NCI-H510A (cell line): ENCODE measurements around the gene NME1.

Experiments used
- DNase-seq: peaks from one replicate; lab custom pipeline; 2025; lab: John Stamatoyannopoulos, UW

NME1 gene

DNA sequence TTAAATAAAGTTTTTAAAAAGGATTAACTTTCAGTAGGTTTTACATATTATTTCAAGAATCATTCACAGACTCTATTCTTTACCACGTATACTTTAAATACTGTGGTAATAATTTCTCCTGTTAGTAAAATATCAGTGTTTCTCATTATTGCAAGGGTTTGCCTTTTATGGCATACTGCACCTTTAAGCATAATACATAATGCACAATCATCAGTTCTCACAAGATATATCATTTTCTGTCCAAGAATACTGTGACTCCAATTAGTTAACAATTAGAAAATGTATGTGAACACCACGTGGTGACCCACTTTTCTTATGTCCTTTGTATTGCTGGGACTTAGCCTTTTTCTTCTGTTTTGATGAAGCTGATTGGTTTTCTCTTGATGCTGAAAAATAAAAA is 38.5 kb downstream of the NME1 start:
- DNase-seq: no peak

DNA sequence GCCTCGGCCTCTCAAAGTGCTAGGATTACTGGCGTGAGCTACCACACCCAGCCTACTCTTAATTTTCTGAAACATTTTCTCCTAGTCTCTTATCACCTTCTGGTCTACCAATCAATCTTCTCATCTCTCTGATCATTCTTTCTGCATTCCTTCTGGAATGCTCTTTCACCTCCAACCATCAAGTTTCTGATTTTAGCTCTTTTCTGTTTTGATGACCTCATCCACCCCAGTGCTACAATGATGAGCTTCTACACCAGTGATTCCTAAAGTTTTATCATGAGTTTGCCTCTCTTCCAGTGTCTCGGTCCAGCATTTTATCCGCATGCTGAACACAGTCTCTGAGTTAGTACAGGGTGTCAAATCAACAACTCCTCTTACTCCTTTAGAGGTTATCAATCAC is 44.4 kb downstream of the NME1 start:
- DNase-seq: no peak

DNA sequence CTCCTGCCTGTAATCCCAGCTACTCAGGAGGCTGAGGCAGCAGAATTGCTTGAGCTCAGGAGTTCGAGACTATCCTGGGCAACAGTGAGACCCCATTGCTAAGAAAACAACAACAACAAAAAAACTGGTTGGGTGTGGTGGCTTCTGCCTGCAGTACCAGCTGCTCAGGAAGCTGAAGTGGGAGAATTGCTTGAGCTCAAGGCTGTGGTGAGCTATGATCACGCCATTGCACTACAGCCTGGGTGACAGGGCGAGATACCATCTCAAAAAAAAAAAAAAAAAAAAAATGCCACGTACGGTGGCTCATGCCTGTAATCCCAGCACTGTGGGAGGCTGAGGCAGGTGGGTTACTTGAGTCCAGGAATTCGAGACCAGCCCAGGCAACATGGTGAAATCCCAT is 46.9 kb downstream of the NME1 start:
- DNase-seq: no peak

DNA sequence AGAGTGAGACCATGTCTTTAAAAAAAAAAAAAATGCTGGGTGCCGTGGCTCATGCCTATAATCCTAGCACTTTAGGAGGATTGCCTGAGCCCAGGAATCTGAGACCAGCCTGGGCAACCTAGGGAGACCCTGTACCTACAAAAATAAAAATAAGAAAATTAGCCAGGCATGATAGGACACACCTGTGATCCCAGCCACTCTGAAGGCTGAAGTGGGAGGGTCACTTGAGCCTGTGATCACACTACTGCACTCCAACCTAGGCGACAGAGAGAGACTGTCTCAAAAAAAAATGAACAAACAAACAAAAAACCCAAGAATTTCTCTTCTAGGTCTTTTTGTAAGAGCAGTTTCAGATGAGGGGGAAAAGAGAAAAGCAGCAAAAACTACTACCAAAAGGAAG is 47.5 kb downstream of the NME1 start:
- DNase-seq: no peak

DNA sequence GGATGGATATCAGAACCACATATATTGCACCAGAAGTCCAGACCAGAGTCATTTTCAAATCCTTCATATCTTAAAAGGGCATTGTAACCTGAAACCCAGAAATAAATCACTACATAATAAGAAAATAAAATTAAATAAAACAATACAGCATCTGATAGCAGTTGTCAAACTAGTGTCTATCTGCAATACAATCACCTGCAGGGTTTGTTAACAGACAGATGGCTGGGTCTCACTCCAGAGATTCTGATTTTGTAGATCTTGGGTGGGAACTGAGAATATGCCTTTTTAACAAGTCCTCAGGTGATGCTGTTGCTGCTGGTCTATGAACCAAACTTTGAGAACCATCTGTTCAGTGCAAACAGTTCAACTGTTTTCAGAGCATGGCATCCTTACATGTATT is 50.5 kb downstream of the NME1 start:
- DNase-seq: no peak
